Measurements from ENCODE around the gene PHAF1.

PHAF1 gene

GRCh38 chr16:67183627-67184452 is 74.1 kb downstream of the PHAF1 start, which contains the start of gene MATCAP1:
MATCAP1 (minus strand) TSS chr16:67183963; CDS start chr16:67180610, 3,353 bp downstream.
- DNase-seq: peak; percentile 98 to 99

- DNase-seq: no peak
Observed at GRCh38 chr16:67184453-67184994, 74.8 kb downstream of the PHAF1 start.

GRCh38 chr16:67184995-67185650 is 75.4 kb downstream of the PHAF1 start:
- peak; percentile 75 to 77 for DNase-seq

GRCh38 chr16:67185651-67186134 is 76.0 kb downstream of the PHAF1 start:
- no peak for DNase-seq

DNA sequence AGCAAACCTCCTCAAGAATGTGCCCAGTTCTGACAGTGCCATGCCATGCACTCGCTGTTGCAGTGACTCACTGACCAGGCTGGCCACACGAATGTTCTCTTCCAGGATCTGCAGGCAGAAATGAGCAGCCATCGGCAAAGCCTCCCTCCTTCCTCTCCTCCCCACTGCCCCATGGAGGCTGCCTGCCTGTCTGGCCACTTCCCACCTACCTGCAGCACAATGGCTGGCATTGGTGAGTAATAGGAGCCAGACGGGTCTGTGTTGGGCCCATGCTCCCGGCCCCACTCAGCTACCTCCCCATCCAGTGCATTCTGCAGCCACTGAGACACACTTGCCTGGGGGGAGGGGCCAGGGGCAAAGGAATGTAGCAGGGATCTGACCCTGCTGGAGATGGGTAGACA is 76.8 kb downstream of the PHAF1 start:
- DNase-seq: no peak

DNA sequence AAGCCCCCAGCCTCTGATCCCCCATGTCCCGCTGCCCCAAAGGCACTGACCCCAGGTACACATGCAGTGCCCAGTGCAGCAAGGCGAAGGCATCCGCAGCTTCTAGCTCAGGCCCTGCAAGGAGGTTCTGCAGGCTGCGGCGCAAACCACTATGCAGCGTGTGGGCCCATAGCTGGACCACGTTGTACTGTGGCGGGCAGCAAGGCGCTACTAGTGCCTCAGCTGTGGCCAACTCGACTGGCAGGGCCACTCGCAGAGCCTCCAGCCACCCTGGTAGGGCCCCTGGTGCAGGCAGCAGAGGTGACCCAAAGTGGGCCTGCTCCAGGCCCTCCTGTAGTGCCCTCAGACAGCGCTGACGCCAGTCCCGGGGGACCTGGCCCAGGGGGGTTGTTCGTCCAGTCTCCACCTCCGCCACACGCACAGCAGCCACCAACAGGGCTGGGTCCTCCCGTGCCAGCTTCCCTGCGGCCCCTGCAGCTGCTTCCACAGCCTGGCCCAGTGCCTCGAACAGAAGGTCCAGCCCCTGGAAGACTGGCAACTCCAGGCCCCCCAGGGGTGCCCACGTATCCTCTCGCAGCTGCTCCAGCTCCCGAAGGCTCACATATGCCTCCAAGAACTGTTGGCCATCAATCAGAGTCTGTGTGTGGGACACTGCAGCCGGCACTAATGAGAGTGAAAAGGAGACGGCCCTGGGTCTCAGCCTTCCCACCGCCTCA is 77.6 kb downstream of the PHAF1 start:
- no peak for DNase-seq

DNA sequence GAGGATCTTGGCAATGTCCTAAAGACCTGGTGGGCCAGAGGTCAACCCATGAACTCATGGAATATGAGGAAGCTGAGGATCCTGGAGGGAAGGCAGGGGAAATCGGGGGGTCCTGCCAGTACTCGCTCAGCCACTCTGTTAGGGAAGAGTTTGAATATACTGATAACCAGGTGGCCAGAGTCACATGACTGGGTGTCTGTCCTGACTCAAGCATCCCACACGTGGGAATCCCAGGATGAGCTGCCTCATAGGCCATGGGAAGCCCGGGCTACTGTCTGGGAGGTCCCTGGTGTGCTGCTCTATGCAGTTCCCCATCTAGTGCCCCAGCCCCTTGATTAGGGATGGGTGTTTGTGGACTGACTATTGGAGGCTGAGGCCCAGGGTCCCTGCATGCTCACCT is 78.6 kb downstream of the PHAF1 start:
- no peak for DNase-seq

- no peak for DNase-seq
Observed at GRCh38 chr16:67188798-67189197, 79.1 kb downstream of the PHAF1 start.

- no peak for DNase-seq
Observed at GRCh38 chr16:67190041-67190440, 80.3 kb downstream of the PHAF1 start, which contains the start of gene EXOC3L1. EXOC3L1 (minus strand) TSS chr16:67190136; CDS start chr16:67189676, 460 bp downstream.

- DNase-seq: no peak
Observed at GRCh38 chr16:67190448-67191399, 81.0 kb downstream of the PHAF1 start.

DNA sequence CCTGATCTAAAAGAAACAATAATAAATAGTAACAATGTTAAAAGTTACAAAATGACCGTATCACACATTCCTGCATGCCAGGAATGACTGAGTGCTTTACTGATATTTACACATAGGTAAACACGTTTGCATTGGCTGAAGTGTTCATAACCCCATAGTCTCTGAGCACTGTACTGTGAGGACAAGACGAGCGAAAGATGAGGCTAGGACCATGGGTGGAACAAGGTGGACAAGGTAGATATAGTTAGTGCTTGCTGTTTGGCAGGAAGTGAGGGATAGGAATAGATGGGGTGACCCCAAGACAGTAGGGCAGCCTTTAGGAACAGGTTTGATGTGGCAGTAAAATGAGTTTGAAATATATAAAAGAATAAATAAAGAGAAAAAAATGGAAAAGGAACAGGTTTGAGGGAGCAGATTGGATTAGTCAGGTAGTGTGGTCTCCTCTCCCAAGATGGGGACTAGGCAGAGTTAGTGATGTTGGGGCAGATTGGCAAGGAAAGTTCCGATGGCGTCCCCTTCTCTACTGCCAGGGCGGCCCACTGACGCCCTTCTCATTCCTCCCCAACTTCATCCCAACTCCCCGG is 81.8 kb downstream of the PHAF1 start:
- DNase-seq: no peak

DNA sequence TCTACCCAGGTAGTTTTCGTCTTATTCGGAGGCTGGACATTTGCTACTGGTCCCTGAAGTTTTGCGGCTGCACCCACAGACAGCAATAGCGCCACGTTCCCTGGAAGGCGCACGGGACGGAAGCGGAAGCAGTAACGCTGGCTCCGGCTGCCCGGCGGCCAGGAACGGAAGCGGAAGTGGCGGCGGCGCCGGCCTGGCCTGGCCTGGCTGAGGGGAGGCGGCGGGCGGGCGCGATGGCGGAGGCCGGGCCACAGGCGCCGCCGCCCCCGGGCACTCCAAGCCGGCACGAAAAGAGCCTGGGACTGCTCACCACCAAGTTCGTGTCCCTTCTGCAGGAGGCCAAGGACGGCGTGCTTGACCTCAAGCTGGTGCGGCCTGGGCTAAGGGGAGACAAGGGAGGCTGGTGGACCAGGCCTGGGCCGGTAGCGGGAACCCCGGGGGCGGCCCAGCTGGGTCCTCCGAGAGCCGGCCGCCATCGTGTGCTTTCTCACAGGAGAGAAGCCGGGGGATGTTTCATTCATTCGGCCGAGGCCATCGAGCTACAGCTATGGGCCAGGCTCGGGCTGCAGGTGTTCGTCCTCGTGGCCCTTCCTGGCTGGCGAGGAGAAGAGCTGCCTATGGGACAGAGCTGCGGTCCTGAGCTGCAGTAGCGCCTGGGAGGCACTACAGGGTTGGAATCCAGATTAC is 82.4 kb downstream of the PHAF1 start, which contains the start of gene E2F4:
E2F4 (plus strand) TSS at position 161 of the 687 bp plus-strand sequence; CDS start at position 234, 73 bp downstream.
- peak; percentile 94 for DNase-seq

DNA sequence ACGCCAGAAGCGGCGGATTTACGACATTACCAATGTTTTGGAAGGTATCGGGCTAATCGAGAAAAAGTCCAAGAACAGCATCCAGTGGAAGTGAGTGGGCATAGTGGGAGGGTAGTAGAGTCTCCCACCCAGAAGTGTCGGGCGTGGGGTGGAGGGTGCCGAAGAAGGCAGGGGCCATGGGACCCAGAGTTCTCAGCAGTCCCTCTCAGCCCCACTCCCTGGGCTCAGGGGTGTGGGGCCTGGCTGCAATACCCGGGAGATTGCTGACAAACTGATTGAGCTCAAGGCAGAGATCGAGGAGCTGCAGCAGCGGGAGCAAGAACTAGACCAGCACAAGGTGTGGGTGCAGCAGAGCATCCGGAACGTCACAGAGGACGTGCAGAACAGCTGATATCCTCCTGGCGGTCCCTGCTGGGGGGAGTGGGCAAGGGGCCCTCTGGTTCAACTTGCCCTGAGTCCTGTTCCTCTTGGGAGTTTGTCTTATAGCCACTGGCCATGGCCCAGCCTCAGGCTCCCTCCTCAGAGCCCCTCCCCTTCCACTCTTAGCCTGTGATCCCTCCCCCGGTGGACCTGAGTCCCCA is 83.1 kb downstream of the PHAF1 start:
- DNase-seq: no peak

DNA sequence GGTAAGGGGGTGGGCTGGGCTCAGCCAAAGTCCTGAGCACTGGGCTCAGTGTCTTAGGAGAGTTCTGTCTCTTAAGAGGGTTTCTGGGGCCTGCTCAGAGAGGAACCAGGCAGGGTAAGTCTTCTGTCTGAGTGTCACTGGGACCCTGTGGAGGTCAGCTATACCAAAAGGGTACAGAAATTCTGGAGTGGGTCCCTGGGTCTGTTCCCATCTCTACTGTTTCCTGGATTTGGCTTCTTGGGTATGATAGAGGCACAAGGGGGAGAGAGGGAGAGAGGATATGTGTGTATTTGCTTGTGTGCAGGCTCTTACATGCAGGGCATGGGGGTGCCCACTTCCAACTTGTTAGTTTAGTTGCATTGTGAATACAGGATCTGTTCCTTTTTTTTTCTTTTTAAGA is 83.8 kb downstream of the PHAF1 start:
- DNase-seq: no peak

DNA sequence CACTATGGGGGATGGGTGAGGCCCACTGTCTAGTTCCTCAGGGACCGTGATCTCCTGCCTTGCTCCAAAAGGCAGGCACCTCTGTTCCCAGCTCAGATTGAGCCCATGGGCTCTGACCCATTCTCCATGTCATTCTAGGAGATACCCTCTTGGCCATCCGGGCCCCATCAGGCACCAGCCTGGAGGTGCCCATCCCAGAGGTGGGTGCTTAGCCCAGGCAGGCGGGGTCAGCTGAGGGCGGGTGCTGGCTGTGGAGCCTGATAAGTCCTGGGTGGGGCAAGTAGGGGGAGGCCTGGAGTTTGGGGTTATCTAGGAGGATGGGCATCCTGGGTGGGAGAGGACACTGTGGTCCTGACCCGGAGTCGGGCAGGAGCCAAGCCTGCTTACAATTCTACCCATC is 84.5 kb downstream of the PHAF1 start:
- no peak for DNase-seq

DNA sequence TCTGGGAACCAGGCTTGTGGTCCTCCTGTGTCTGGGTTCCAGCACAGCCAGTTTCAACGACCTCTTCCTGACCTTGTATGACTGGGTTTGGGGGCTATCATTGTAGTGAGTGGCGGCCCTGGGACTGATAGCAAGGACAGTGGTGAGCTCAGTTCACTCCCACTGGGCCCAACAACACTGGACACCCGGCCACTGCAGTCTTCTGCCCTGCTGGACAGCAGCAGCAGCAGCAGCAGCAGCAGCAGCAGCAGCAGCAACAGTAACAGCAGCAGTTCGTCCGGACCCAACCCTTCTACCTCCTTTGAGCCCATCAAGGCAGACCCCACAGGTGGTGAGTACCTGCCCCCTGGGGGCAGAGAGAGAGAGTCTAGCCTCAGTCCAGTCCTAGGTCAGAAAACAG is 85.9 kb downstream of the PHAF1 start:
- no peak for DNase-seq

DNA sequence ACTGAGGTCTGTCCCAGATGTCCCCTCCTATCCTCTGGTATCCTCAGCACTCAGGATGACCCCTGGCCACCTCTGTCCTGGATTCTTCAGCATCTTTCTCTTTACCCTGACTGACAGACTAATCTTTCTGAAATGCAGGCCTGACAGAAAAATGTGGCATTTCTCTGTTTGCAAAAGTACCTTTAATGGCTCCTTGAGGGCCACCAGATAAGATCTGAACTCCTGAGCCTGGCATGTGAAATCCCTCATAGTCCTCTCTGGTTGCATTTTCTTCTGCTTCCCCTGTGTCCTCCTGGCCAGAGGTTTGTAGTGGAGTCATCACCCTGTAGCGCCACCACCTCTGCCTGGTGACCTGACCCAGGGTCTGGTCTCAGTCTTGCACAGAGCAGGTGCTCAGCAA is 87.1 kb downstream of the PHAF1 start:
- DNase-seq: no peak

- DNase-seq: no peak
Observed at GRCh38 chr16:67197704-67198103, 88.0 kb downstream of the PHAF1 start.

All from Kasumi-1 (cell line).